MV-4-11 (cell line): Measurements from ENCODE around the gene RBCK1.

Source experiments
- DNase-seq: peaks from one replicate; lab custom pipeline; 2025; lab: John Stamatoyannopoulos, UW

The RBCK1 gene

GRCh38 chr20:407953-408842 lies at the start of gene RBCK1:
RBCK1 (plus strand) TSS chr20:408299; CDS start chr20:408758, 459 bp downstream.
- peak; percentile 70 for DNase-seq

- DNase-seq, result no peak
These were observed 49.1 kb upstream of the RBCK1 start for GRCh38 chr20:358891-359555.

GRCh38 chr20:361561-361960 lies 46.5 kb upstream of the RBCK1 start:
- DNase-seq, result no peak

- DNase-seq, result peak; percentile 92
These were observed 45.5 kb upstream of the RBCK1 start for GRCh38 chr20:362271-363254.

GRCh38 chr20:363319-364078 lies 44.6 kb upstream of the RBCK1 start:
- no peak for DNase-seq

- DNase-seq, result no peak
These were observed 42.9 kb upstream of the RBCK1 start for GRCh38 chr20:364905-365794.

- DNase-seq, result no peak
These were observed 41.9 kb upstream of the RBCK1 start for GRCh38 chr20:366041-366718.

- no peak for DNase-seq
These were observed 41.2 kb upstream of the RBCK1 start for GRCh38 chr20:366719-367485.

GRCh38 chr20:367486-367887 lies 40.6 kb upstream of the RBCK1 start:
- DNase-seq, result no peak

GRCh38 chr20:368915-369314 lies 39.2 kb upstream of the RBCK1 start:
- DNase-seq, result no peak

- no peak for DNase-seq
These were observed 37.9 kb upstream of the RBCK1 start for GRCh38 chr20:370151-370600.

- no peak for DNase-seq
These were observed 36.9 kb upstream of the RBCK1 start for GRCh38 chr20:370977-371754.

- DNase-seq, result peak; percentile 93
These were observed 36.1 kb upstream of the RBCK1 start for GRCh38 chr20:371755-372542.

GRCh38 chr20:372543-373082 lies 35.5 kb upstream of the RBCK1 start:
- peak; percentile 78 for DNase-seq

GRCh38 chr20:373171-373890 lies 34.8 kb upstream of the RBCK1 start:
- DNase-seq, result peak; percentile 89

- DNase-seq, result no peak
These were observed 32.7 kb upstream of the RBCK1 start for GRCh38 chr20:375265-375889.
